Heart right ventricle (tissue), 16 donors: ENCODE measurements around the gene FNDC11. TPM values are rescaled to one million over a fixed set of nuclear protein-coding genes. Genes with fewer than 3 reads are reported as not detected.

Source experiments
- ATAC-seq, 8 donors: fragments of 200-7000 bp; cut with Tn5 transposase; one replicate each; pipeline ENCODE4 v1.9.1; 2020; ENCODE audit warnings: mild to moderate bottlenecking in 8 of 8, moderate library complexity in 8 of 8, moderate number of reproducible peaks in 1 of 8
- DNase-seq, 2 donors: peaks; one replicate each; pipeline ENCODE4 v3.0.0-alpha.2; 2020
- H3K27ac ChIP-seq, 10 donors: fragments of 200-600 bp; sonication (generic) in 2 of 10; one replicate each; pipeline versions ENCODE4 v1.5.0 to v1.8.0; 2020 to 2022; ENCODE audit warnings: mild to moderate bottlenecking in 3 of 10
- H3K27me3 ChIP-seq, 7 donors: fragments of 200-600 bp; one replicate each; pipeline ENCODE4 v1.8.0; 2021 to 2022; ENCODE audit warnings: mild to moderate bottlenecking in 2 of 7
- H3K36me3 ChIP-seq, 9 donors: fragments of 200-600 bp; sonication (generic) in 1 of 9; one replicate each; pipeline versions ENCODE4 v1.5.0 to v1.8.0; 2020 to 2022; ENCODE audit warnings: mild to moderate bottlenecking in 2 of 9
- H3K4me1 ChIP-seq, 9 donors: fragments of 200-600 bp; sonication (generic) in 1 of 9; one replicate each; pipeline versions ENCODE4 v1.5.0 to v1.8.0; 2020 to 2022; ENCODE audit warnings: mild to moderate bottlenecking in 4 of 9
- H3K4me3 ChIP-seq, 10 donors: fragments of 200-600 bp; sonication (generic) in 2 of 10; one replicate each; pipeline versions ENCODE4 v1.5.0 to v1.8.0; 2020 to 2022; ENCODE audit warnings: mild to moderate bottlenecking in 7 of 10, moderate library complexity in 2 of 10
- H3K9me3 ChIP-seq, 11 donors: fragments of 200-600 bp in 10 of 11; sonication (generic) in 2 of 11; one replicate each; pipeline versions ENCODE4 v1.5.0 to v1.8.0; 2013 to 2022; ENCODE audit warnings: mild to moderate bottlenecking in 2 of 11, control low read depth in 1 of 11, moderate library complexity in 1 of 11
- WGBS, 2 donors: extraction: QIAGEN DNeasy Blood & Tissue Kit; methylation state at CpG; one replicate each; pipeline ENCODE4 v1.1.7; 2013; ENCODE audit warnings: inconsistent platforms in 1 of 2; 5-methylcytosine and 5-hydroxymethylcytosine counted together
- intact Hi-C, 10 donors: fragments of 100-400 bp; cut with DNase I; formaldehyde crosslinking; loops; one replicate each; pipeline versions ENCODE4 v1.11.1 to v1.14.2; 2022
- polyA plus RNA-seq, 2 donors: library from polyadenylated mRNA; stranded (reverse); fragments of 200-250 nt; gene quantifications; one replicate each; pipeline ENCODE4 v1.2.3, GENCODE V29; 2013
- total RNA-seq, 10 donors: library from RNA; stranded (reverse); fragmentation: NEBNext Ultra II Directional in 3 of 10; extraction: Animal tissue kit (Norgen Biotek cat#: 25700) in 3 of 10; gene quantifications; one replicate each; pipeline versions ENCODE4 v1.2.1 to v1.2.4, GENCODE V29; 2021 to 2023
- TF ChIP-seq, protein P1 (sequence below), 9 donors: fragments of 200-600 bp; sonication (generic) in 2 of 9; IDR thresholded peaks; one replicate each; pipeline versions ENCODE4 v1.5.0 to v1.8.0; 2021 to 2022; ENCODE audit warnings: antibody characterized with exemption in 9 of 9, mild to moderate bottlenecking in 5 of 9, moderate library complexity in 1 of 9
- donor health status: Arrhythmogenic right ventricular cardiomyopathy.
- donor health status: ischemic (EF 13 %, LVEDD 7.1; RV severe dilation, severe dysfunction).
- donor health status: healthy with polysubstance abuse.
- donor health status: DM: no; HTN: yes; CAD: no.
- donor health status: DM: no; HTN: no; CAD: no.
- donor health status: ischemic (EF 25% LVEDD 6.9; RV normal size, moderate dysfunction).
- donor health status: ischemic (EF 25% LVEDD 5.7; RV mildly dilated, moderate dysfunction).
- donor health status: healthy.
- donor health status: DM: yes; HTN: yes; CAD: no.
- donor health status: Ischemic cardiomyopathy.
- donor health status: ischemic (EF 35%, LVEDD 5.7; RV mildly dilated, moderate dysfunction).
- donor health status: nonischemic (EF 11% LVEDD 7.7; RV severe dilation, severe dysfunction).
- donor health status: DM: yes; HTN: yes; CAD: no.
- donor health status: PGD.
- donor health status: ischemic (EF 29% LVEDD 5.4; RV normal size, mild dysfunction).
- donor health status: nonischemic (EF 23%, LVEDD 6.1; RV moderate dilation, normal function).

The FNDC11 gene
- total and polyA plus RNA-seq, 12 donors: 0.09 to 0.29 (median 0.18) TPM; not detected in 6

DNA sequence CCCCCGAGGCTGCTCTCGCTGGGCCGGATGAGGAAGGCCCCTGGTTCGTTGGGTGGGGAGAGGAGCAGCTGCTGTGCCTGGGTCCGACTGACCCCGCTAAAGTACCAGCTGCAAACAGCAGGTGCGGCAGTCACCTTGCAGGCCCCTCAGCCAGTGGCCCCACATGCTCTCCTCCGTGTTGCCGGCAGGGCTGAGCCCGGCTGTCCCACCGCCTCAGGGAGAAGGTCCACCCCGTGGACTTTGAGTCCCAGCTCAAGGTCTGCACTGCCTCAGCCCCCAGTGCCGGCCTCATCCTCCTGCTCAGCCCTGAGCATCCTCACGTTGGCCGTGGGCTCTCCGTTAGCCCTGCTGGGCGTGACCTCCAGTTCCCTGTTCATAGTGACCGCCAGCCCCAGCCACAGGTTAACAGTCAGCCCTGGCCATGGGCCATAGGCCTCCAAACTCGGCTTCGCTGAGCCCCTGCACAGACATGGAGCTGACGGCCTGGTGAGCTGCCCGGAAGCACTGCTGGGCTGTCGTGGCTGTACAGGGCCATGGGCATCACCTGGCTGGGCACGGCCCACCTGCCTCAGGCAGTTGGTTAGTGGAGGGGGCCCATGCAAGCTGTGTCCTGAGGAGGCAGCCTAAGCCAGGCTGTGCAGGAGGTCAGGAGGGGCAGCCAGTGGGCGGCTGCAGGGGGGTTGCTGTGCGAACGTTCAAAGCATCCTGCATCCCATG is 9.6 kb upstream of the FNDC11 start:
- H3K36me3 ChIP-seq: no peaks in the 10 kb centered on the region
- intact Hi-C loops: loop anchor here in 1 of 10 donors (10.0 kb wide), 1 partner anchor 340 kb away; no protein-coding TSS in a partner anchor
- DNase-seq (no peak), ATAC-seq (no peak)
- TF ChIP-seq, protein P1, sequence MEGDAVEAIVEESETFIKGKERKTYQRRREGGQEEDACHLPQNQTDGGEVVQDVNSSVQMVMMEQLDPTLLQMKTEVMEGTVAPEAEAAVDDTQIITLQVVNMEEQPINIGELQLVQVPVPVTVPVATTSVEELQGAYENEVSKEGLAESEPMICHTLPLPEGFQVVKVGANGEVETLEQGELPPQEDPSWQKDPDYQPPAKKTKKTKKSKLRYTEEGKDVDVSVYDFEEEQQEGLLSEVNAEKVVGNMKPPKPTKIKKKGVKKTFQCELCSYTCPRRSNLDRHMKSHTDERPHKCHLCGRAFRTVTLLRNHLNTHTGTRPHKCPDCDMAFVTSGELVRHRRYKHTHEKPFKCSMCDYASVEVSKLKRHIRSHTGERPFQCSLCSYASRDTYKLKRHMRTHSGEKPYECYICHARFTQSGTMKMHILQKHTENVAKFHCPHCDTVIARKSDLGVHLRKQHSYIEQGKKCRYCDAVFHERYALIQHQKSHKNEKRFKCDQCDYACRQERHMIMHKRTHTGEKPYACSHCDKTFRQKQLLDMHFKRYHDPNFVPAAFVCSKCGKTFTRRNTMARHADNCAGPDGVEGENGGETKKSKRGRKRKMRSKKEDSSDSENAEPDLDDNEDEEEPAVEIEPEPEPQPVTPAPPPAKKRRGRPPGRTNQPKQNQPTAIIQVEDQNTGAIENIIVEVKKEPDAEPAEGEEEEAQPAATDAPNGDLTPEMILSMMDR (IDR thresholded peaks at IDR 0.05): no peak
- H3K27ac ChIP-seq: no peak overlapping the region
- no peaks in the 10 kb centered on the region for H3K9me3 ChIP-seq
- H3K27me3 ChIP-seq: peaks cover 0 to 42% (median 22%) of the 10 kb centered on the region in 7 donors
- no peaks in the 10 kb centered on the region for H3K4me1 ChIP-seq
- no peak overlapping the region for H3K4me3 ChIP-seq
- 75 to 76% methylated on average over 27 of the region's 27 CpGs for WGBS, 2 donors

DNA sequence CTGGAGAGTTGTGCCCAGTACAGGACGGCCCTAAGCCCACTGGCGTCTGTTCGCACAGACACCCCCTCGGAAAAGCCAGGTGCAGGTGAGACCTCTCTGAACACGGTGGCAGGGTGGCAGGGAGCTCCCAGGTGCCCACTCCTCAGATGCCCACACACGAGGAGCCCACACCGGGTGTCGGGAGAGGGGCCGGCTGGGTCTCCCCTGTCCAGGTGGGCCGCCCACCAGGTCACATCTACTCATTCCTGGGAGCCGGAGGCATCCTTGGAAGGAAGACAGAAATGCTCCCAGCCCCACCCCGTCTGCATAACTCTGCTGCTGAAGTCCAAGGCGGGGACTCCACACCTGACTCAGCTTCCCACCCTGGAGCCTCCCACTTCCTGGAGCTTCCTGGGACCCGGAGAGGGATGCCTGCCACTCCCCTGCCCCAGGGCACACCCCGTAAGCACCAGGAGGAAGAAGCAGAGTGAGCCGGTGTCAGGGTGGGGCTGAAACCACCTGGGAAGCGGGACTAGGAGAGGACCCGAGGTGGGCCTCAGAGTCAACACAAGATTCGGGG is 8.9 kb upstream of the FNDC11 start:
- H3K36me3 ChIP-seq: no peaks in the 10 kb centered on the region
- no peak for ATAC-seq

DNA sequence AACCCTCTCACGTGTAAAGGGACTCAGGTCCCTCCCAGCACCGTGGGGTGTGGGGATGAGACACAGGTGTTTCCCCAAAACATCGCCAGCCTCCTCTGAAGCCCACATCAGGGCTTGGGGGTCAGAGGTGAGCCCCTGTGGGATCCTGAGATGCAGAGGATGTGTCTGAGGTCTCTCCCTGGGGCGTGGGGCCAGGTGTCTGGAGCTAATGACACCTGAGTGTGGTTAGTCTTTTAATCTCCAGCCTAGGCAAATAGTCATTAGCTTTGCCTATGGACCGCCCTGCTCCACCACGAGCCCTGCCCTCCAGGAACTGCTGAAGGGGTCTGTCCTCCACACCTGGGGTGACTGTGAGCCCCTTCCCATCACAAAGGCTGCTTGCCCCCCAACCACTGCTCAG is 8.1 kb upstream of the FNDC11 start:
- intact Hi-C loops: loop anchor here in 1 of 10 donors (10.0 kb wide), 1 partner anchor 339 kb away; no protein-coding TSS in a partner anchor
- H3K4me1 ChIP-seq: no peaks in the 10 kb centered on the region
- H3K27me3 ChIP-seq: peaks cover 0 to 49% (median 31%) of the 10 kb centered on the region in 7 donors
- 57 to 61% methylated on average over 6 of the region's 6 CpGs for WGBS, 2 donors
- no peaks in the 10 kb centered on the region for H3K36me3 ChIP-seq
- TF ChIP-seq, protein P1 (IDR thresholded peaks at IDR 0.05): no peak
- no peaks in the 10 kb centered on the region for H3K9me3 ChIP-seq
- DNase-seq (no peak), ATAC-seq (no peak)
- no peak overlapping the region for H3K27ac ChIP-seq
- no peak overlapping the region for H3K4me3 ChIP-seq

More for the DNA sequence above, 8.9 kb upstream of the FNDC11 start:
- intact Hi-C loops: loop anchor here in 1 of 10 donors (10.0 kb wide), 1 partner anchor 340 kb away; no protein-coding TSS in a partner anchor
- H3K27ac ChIP-seq: no peak overlapping the region
- TF ChIP-seq, protein P1 (IDR thresholded peaks at IDR 0.05): no peak
- H3K4me3 ChIP-seq: no peak overlapping the region
- peaks cover 0 to 47% (median 28%) of the 10 kb centered on the region in 7 donors for H3K27me3 ChIP-seq
- no peaks in the 10 kb centered on the region for H3K9me3 ChIP-seq
- DNase-seq: no peak
- no peaks in the 10 kb centered on the region for H3K4me1 ChIP-seq
- WGBS, 2 donors: 69% methylated on average over 19 of the region's 19 CpGs

DNA sequence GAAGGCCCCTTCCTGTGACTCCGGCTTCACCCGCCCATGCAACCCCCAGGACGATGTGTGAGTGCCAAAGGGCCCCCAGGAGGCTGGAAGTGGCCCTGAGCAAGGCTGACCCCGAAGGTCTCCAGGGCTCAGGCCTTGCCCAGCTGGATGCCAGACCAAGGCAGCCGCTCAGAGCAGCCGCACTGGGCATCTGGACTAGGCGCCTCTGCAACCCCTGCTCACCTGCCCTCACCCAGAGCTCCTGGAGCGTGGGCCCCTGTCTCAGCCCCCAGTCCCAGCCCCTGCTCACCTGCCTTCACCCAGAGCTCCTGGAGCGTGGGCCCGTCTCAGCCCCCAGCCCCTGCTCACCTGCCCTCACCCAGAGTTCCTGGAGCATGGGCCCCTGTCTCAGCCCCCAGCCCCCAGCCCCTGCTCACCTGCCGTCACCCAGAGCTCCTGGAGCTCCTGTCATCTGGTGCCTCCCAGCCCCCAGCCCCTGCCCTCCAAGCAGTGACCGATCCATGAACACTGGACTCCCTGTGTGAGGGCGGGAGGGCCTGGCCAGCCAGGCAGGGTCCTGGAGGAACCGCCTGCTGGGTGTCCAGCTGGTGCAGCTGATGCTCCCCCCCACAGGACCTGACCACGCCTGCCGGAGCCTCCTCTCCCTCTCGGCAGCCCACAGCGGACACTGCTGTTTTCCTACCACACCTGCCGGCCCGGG is 7.6 kb upstream of the FNDC11 start:
- Histone ChIP-seq H3K4me3 (no peak overlapping the region), H3K27ac (no peak overlapping the region), H3K4me1 (no peaks in the 10 kb centered on the region), H3K9me3 (no peaks in the 10 kb centered on the region), H3K36me3 (no peaks in the 10 kb centered on the region), H3K27me3 (peaks cover 0 to 55% (median 31%) of the 10 kb centered on the region in 7 donors)
- intact Hi-C loops: loop anchor here in 1 of 10 donors (10.0 kb wide), 1 partner anchor 338 kb away; no protein-coding TSS in a partner anchor
- no peak for DNase-seq
- 72% methylated on average over 20 of the region's 20 CpGs for WGBS, 2 donors
- no peak for ATAC-seq
- TF ChIP-seq, protein P1 (IDR thresholded peaks at IDR 0.05): no peak
